ENCODE data around the gene HIVEP3.

The HIVEP3 gene

DNA sequence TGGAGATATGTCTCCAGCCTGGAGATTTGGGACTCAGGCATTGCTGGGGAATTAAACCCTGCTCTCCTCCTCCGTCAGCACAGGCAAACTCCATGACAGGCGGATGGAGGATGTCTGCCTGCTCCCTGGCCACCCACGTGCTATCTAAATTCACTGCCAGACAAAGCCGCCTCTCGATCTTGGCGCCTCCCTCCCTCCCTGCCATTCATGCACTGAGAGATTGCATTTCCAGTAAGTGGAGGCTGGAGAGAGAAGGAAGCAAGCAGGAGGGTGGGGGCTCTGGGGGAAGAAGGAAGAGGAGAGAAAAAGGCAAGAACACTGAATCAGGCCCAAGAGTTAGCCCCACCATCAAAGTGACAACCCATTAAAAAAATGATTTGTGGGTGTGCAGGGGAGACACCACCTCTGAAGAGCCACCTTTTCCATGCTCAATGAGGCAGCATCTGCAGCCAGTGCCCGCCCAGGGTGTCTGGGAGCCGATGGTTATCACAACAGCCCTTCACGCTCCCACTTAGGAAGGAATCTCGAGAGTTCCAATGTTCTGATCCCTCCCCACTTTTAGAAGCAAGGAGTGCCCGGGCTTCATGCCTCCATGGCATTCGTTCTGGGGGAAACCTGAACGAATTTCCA is 183.0 kb downstream of the HIVEP3 start:
- Mint-ChIP-seq H3K27ac (ENCODE audit: low read depth) (no peak overlapping the region), H3K9me3 (no peaks in the 10 kb centered on the region), H3K27me3 (no peaks in the 10 kb centered on the region), H3K4me3 (no peak overlapping the region), H3K4me1 (peaks cover 60% of the 10 kb centered on the region), H3K36me3 (ENCODE audit: insufficient read depth) (peaks cover 2% of the 10 kb centered on the region)
- DNase-seq (ENCODE audit: low spot score in 2 of 2) (no peak), ATAC-seq (replicated peaks; ENCODE audit: extremely low read depth, poor library complexity, severe bottlenecking) (no peak)

DNA sequence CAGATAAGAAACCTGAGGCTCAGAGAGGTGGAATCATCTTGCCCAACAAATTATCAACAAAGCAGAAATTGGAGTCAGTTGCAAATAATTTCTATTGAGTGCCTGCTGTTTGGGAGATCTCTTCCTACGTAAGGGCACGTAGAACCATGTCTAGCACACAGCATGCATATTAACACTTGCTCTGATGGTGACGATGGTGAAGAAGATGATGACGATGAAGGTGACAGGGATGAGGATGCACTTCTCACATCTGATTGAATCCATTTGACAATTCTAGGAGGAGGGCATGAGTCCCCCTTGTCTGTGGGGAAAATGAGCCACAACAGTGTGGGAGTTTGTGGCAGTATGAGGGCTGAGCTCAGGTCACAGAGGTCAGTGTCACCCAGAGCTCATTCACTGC is 183.6 kb downstream of the HIVEP3 start:
- Mint-ChIP-seq H3K27ac (ENCODE audit: low read depth) (no peak overlapping the region), H3K27me3 (no peaks in the 10 kb centered on the region), H3K9me3 (no peaks in the 10 kb centered on the region), H3K4me3 (no peak overlapping the region), H3K4me1 (peaks cover 56% of the 10 kb centered on the region), H3K36me3 (ENCODE audit: insufficient read depth) (peaks cover 2% of the 10 kb centered on the region)
- no peak for DNase-seq (ENCODE audit: low spot score in 2 of 2)
- ATAC-seq (replicated peaks; ENCODE audit: extremely low read depth, poor library complexity, severe bottlenecking), result no peak

DNA sequence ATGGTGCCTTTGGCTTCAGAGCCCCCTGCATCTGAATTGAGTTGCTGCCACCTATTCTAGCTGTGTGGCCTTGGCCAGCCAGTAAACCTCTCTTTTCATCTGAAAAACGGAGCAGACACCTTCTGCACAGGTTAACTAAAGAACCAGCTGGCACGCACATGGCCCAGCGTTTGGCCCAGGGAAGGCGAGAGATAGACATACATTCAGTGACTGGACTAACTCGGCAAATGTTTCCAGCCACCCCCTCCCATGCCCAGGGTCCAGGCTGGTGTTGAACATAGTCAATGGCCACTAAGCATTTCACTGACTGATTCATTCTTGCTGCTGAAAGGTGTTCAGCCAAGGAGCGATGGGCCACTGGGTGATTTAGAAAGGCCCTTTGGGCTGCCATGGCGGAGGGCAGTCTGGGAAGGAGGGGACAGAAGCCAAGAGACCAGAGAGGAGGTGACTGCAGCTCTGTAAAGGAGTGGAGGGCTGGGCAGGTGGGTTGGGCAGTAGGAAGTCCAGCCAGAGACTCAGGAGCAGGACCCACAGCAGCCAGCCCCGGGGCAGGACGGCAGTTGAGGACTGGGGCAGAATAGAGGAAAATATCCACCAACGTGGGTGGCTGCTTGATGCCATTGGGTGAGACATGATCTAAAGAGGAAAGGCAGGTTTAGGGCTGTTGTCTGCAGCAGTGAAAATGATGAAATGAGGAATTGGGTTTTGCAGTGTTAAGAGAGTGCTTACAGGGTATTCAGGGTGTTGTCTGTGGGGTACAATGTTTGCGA is 184.3 kb downstream of the HIVEP3 start:
- no peak overlapping the region for H3K4me3 Mint-ChIP-seq
- H3K36me3 Mint-ChIP-seq (ENCODE audit: insufficient read depth), result peaks cover 2% of the 10 kb centered on the region
- no peaks in the 10 kb centered on the region for H3K27me3 Mint-ChIP-seq
- no peak for ATAC-seq (replicated peaks; ENCODE audit: extremely low read depth, poor library complexity, severe bottlenecking)
- no peaks in the 10 kb centered on the region for H3K9me3 Mint-ChIP-seq
- DNase-seq (ENCODE audit: low spot score in 2 of 2), result no peak
- no peak overlapping the region for H3K27ac Mint-ChIP-seq (ENCODE audit: low read depth)
- peaks cover 56% of the 10 kb centered on the region for H3K4me1 Mint-ChIP-seq

DNA sequence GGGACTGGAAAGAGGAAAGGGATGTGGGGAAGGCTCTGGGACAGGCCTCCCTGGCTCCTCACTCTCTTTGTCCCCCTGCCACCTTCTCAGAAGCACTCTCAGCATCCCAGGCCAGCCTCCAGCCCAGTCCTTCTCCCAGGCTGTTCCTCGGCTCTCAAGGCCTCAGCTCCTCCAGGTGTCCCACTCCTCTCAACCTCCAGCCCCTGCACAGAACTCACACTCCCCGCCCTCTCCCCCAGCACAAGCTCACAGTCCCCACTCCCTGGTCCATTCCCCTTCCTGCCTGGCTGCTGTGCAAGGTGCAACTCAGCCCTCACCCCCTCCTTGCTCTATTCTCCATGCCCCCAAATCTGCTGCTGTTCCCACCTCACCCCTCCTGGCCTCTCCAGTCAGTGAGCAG is 185.0 kb downstream of the HIVEP3 start:
- Mint-ChIP-seq H3K27ac (ENCODE audit: low read depth) (no peak overlapping the region), H3K27me3 (no peaks in the 10 kb centered on the region), H3K4me3 (no peak overlapping the region), H3K4me1 (peaks cover 56% of the 10 kb centered on the region), H3K9me3 (no peaks in the 10 kb centered on the region), H3K36me3 (ENCODE audit: insufficient read depth) (peaks cover 2% of the 10 kb centered on the region)
- ATAC-seq (replicated peaks; ENCODE audit: extremely low read depth, poor library complexity, severe bottlenecking), result no peak
- DNase-seq (ENCODE audit: low spot score in 2 of 2), result no peak

DNA sequence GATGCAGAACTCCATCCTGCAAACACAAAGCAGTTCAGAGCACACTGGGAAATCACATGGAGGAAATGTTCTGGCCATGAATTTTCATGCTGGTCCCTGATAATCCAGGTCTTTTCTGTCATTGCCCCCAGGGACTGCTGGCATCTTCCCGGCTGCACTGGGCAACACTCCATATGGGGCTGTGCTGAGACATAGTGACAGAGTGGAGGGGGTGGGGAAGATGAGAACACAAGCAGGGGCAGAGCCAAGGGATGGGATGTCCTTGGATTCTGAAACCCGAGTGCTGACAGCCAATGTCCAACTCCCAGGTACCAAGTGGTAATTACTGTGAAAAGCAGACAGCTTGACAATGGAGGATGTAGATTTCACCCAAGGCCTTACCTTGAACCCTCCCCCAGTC is 185.7 kb downstream of the HIVEP3 start:
- H3K27me3 Mint-ChIP-seq, result no peaks in the 10 kb centered on the region
- ATAC-seq (replicated peaks; ENCODE audit: extremely low read depth, poor library complexity, severe bottlenecking) (no peak), DNase-seq (ENCODE audit: low spot score in 2 of 2) (no peak)
- no peaks in the 10 kb centered on the region for H3K9me3 Mint-ChIP-seq
- no peak overlapping the region for H3K4me3 Mint-ChIP-seq
- H3K4me1 Mint-ChIP-seq, result peaks cover 62% of the 10 kb centered on the region
- H3K27ac Mint-ChIP-seq (ENCODE audit: low read depth), result no peak overlapping the region
- peaks cover 4% of the 10 kb centered on the region for H3K36me3 Mint-ChIP-seq (ENCODE audit: insufficient read depth)

DNA sequence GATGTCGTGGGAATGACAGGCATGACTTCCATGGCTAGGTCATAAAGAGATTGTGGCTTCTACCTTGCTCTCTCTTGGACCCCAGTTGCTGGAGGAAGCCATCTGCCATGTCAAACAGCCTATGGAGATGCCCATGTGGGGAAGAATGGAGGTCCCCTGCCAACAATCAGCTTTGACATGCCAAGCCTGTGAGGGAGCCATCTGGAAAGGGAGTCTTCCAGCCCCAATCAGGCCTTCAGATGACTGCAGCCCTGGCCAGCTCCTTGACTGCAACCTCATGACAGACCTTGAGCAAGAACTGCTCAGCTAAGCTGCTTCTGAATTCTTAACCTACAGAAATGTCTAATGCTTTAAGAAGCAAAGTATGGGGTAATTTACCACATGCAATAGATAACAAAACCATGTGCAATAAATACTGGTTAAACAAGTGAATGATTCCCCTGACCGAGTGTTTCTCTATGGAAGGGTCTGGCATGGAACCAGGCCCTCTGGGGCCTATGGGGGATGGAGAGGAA is 187.1 kb downstream of the HIVEP3 start:
- DNase-seq (ENCODE audit: low spot score in 2 of 2), result no peak
- H3K9me3 Mint-ChIP-seq, result no peaks in the 10 kb centered on the region
- H3K4me3 Mint-ChIP-seq, result no peak overlapping the region
- peaks cover 2% of the 10 kb centered on the region for H3K36me3 Mint-ChIP-seq (ENCODE audit: insufficient read depth)
- peaks cover 64% of the 10 kb centered on the region for H3K4me1 Mint-ChIP-seq
- H3K27me3 Mint-ChIP-seq, result no peaks in the 10 kb centered on the region
- no peak for ATAC-seq (replicated peaks; ENCODE audit: extremely low read depth, poor library complexity, severe bottlenecking)
- H3K27ac Mint-ChIP-seq (ENCODE audit: low read depth), result no peak overlapping the region

DNA sequence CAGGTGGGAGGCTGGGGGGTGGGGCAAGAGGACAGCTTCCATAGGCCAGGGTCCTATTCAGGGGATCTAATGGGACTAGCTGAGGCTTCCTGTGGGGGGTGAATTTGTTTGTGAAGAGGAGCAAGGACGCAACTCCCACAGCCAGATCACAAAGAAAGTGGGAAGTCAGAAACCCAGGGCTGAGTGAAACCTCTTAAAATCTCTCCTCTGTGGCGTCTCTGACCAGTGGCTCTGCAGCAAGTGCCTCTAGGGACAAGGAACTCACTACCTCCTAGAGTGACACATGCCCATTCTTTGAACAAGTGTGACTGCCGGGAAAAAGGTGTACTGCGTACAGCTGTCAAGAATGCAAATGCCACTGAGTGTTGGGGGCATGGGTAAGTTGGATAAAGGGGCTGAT is 187.9 kb downstream of the HIVEP3 start:
- no peak overlapping the region for H3K4me3 Mint-ChIP-seq
- H3K36me3 Mint-ChIP-seq (ENCODE audit: insufficient read depth), result peaks cover 2% of the 10 kb centered on the region
- H3K27ac Mint-ChIP-seq (ENCODE audit: low read depth), result no peak overlapping the region
- H3K4me1 Mint-ChIP-seq, result peaks cover 70% of the 10 kb centered on the region
- ATAC-seq (replicated peaks; ENCODE audit: extremely low read depth, poor library complexity, severe bottlenecking) (no peak), DNase-seq (ENCODE audit: low spot score in 2 of 2) (no peak)
- H3K27me3 Mint-ChIP-seq, result no peaks in the 10 kb centered on the region
- no peaks in the 10 kb centered on the region for H3K9me3 Mint-ChIP-seq

DNA sequence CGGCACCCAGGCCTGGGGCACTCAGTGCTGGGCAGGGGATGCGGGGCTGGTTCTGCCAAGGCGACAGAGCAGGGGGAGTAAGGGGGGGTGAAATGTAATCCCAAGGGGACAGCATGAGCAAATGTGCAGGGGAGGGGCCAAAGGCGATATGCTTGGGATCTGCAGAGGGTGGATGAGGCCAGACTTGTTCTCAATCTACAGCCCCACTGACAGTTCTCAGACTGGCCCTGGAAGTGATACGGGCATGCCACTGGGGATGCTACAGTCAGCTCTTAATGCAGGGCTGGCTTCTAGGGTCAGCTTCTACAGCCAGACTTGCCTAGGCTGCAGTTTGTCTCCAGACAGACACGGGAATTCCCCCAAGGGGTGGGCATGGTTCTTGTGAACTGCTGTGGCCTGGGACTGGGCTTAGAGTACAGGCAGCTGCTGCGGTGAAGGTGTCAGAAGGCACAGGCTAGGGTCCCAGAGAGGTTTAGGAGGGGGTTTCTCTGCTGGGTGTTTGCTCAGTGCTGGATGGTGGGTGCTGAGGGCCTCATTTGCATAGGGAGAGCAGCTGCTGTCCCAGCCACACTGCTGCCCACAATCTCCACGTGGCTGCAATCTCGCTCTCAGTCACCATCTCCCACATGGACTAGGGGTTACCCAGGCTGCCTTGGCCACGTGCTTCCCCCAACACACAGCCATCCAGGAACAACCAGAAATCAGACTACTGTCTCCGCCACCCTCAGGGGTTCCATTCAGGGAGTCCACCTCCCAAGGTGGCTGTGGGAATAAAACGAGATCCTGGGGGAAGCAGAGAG is 190.1 kb downstream of the HIVEP3 start:
- ATAC-seq (replicated peaks; ENCODE audit: extremely low read depth, poor library complexity, severe bottlenecking) (peak; percentile 92), DNase-seq (ENCODE audit: low spot score in 2 of 2) (peak; percentile 27 to 63)
- no peaks in the 10 kb centered on the region for H3K9me3 Mint-ChIP-seq
- H3K4me3 Mint-ChIP-seq, result peak overlapping the region; percentile 73
- H3K27ac Mint-ChIP-seq (ENCODE audit: low read depth), result peak overlapping the region; percentile 84
- no peaks in the 10 kb centered on the region for H3K27me3 Mint-ChIP-seq
- H3K4me1 Mint-ChIP-seq, result peaks cover 49% of the 10 kb centered on the region
- peaks cover 2% of the 10 kb centered on the region for H3K36me3 Mint-ChIP-seq (ENCODE audit: insufficient read depth)

DNA sequence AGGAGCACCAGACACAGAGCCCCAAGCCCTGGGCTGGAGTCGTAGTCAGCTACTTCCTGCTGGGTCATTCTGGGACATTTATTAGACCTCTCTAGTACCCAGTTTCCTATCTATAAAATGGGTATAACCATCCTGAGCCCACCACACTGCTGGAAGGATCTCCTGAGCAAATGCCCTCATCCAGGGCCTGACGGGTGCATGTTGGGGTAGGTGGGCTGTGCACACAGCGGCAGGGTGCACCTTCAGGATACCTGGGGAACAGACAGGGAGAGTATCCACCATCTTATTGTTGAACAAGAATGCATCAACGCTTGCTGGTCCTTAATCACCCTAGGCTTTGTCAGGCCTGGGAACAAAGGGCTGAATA is 191.0 kb downstream of the HIVEP3 start:
- Mint-ChIP-seq H3K9me3 (no peaks in the 10 kb centered on the region), H3K4me3 (peak overlapping the region; percentile 73), H3K4me1 (peaks cover 49% of the 10 kb centered on the region), H3K27ac (ENCODE audit: low read depth) (peak overlapping the region; percentile 84), H3K27me3 (no peaks in the 10 kb centered on the region), H3K36me3 (ENCODE audit: insufficient read depth) (peaks cover 2% of the 10 kb centered on the region)
- ATAC-seq (replicated peaks; ENCODE audit: extremely low read depth, poor library complexity, severe bottlenecking), result no peak
- no peak for DNase-seq (ENCODE audit: low spot score in 2 of 2)

DNA sequence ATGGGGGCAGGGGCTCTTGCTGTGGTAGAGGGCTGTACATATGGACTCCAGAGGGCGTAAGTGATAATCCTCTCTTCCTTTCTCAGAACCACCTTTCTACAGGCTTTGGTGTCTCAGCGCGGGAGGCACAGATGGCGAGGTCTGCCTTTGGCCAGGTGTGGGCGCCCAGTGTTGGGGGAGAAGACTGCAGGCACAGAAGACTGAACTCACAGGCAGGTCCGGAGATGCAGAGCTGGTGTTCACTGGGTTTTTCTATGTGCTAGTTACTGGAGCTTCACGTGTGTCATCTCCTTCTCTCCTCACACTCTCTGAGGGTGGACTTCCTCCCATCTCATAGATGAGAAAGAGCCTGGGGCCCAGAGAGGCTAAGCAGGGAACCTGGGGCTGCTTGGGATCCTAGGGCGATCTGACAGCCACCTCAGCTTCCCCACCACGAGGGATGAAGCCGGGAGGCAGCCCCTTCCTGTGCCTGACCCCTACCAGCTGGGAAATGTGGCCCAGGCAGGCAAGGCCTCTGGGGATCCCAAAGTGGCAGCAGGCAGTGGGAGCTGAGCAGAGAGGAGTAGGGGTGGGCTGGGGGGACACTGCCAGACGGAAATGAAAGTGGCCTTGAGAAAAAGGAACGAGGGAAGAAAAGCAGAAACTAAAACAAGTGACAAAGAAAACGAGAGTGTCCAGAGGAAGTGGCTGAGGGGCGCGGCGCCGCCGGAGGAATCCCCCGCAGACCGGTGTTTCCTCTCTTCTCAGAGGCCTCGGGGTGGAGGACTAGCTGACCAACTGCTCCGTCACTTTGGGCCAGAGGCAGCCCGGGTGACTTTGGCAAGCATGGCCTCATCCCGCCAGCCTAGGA is 191.6 kb downstream of the HIVEP3 start:
- Mint-ChIP-seq H3K27ac (ENCODE audit: low read depth) (peak overlapping the region; percentile 84), H3K27me3 (no peaks in the 10 kb centered on the region), H3K4me1 (peaks cover 50% of the 10 kb centered on the region), H3K9me3 (no peaks in the 10 kb centered on the region), H3K4me3 (peak overlapping the region; percentile 73), H3K36me3 (ENCODE audit: insufficient read depth) (peaks cover 2% of the 10 kb centered on the region)
- DNase-seq (ENCODE audit: low spot score in 2 of 2) (no peak), ATAC-seq (replicated peaks; ENCODE audit: extremely low read depth, poor library complexity, severe bottlenecking) (peak; percentile 8)

DNA sequence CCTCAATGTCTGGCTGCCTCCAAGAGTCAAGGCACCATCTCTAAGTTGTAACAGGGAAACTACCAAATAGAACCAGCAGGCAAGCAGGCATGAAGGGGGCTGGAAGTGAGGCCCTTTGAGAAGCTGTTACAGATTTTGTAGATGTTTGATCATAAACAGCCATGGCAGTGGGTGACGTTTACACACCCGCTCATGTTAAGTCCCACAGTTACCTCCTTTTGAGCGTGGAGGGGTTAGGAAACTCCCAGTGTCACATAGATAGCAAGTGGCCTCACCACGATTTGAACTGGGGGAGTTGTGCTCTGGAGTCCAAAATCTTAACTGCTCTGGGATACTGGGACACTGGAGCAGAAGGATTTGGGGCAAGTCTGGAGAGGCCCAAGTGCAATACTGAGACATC is 192.4 kb downstream of the HIVEP3 start:
- Mint-ChIP-seq H3K4me3 (peak overlapping the region; percentile 73), H3K4me1 (peaks cover 48% of the 10 kb centered on the region), H3K9me3 (no peaks in the 10 kb centered on the region), H3K27ac (ENCODE audit: low read depth) (peak overlapping the region; percentile 84), H3K27me3 (no peaks in the 10 kb centered on the region), H3K36me3 (ENCODE audit: insufficient read depth) (peaks cover 2% of the 10 kb centered on the region)
- ATAC-seq (replicated peaks; ENCODE audit: extremely low read depth, poor library complexity, severe bottlenecking), result no peak
- DNase-seq (ENCODE audit: low spot score in 2 of 2), result no peak

DNA sequence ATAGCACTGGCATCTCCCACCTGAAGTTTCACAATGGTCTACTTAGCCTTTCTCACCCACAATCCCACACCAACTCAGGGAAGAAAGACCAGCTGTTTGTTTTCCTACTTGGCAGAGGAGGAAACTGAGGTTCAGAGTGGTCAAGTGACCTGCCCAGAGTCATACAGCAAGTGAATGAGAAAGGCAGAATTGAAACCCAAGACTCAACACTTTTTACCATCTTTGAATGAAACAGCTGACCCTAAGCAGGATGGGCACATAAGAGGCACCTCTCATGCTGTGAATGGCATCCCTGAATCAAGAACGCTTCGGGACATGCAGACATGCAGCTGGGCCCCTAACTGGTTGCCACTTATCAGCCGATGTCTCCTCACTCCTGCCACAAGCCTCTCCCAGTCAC is 193.8 kb downstream of the HIVEP3 start:
- H3K36me3 Mint-ChIP-seq (ENCODE audit: insufficient read depth), result peaks cover 2% of the 10 kb centered on the region
- H3K27me3 Mint-ChIP-seq, result no peaks in the 10 kb centered on the region
- H3K4me1 Mint-ChIP-seq, result peaks cover 51% of the 10 kb centered on the region
- ATAC-seq (replicated peaks; ENCODE audit: extremely low read depth, poor library complexity, severe bottlenecking) (no peak), DNase-seq (ENCODE audit: low spot score in 2 of 2) (no peak)
- H3K4me3 Mint-ChIP-seq, result no peak overlapping the region
- H3K9me3 Mint-ChIP-seq, result no peaks in the 10 kb centered on the region
- H3K27ac Mint-ChIP-seq (ENCODE audit: low read depth), result no peak overlapping the region

Measured in central memory CD8-positive, alpha-beta T cell (primary cell).